Measurements from ENCODE around the gene MCU.
"Not testable (repeated sequence)": the region's sequence is repeated elsewhere in the genome, so short reads cannot be mapped to it uniquely, and the experiment has no call there.

GRCh38 chr10:72917803-72918332 lies 225.9 kb downstream of the MCU start:
- TF ChIP-seq, protein P1, sequence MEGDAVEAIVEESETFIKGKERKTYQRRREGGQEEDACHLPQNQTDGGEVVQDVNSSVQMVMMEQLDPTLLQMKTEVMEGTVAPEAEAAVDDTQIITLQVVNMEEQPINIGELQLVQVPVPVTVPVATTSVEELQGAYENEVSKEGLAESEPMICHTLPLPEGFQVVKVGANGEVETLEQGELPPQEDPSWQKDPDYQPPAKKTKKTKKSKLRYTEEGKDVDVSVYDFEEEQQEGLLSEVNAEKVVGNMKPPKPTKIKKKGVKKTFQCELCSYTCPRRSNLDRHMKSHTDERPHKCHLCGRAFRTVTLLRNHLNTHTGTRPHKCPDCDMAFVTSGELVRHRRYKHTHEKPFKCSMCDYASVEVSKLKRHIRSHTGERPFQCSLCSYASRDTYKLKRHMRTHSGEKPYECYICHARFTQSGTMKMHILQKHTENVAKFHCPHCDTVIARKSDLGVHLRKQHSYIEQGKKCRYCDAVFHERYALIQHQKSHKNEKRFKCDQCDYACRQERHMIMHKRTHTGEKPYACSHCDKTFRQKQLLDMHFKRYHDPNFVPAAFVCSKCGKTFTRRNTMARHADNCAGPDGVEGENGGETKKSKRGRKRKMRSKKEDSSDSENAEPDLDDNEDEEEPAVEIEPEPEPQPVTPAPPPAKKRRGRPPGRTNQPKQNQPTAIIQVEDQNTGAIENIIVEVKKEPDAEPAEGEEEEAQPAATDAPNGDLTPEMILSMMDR (IDR thresholded peaks at IDR 0.05), result not testable (repeated sequence)
- TF ChIP-seq POLR2A (IDR thresholded peaks at IDR 0.05), result not testable (repeated sequence)
